Peyer's patch (tissue), 4 donors: Measurements from ENCODE around the gene TOMM6. TPM values are rescaled to one million over a fixed set of nuclear protein-coding genes. Genes with fewer than 3 reads are reported as not detected.
A peak's percentile ranks its signal among the peaks of the same experiment; 100 is the strongest.

Experiments used
- DNase-seq, 3 donors: peaks; one replicate each; pipeline ENCODE4 v3.0.0-alpha.2; 2017 to 2019
- H3K27ac ChIP-seq, 4 donors: fragments of 200-600 bp; sonication (generic); one replicate each; pipeline ENCODE4 v1.5.1; 2016 to 2019
- H3K27me3 ChIP-seq, 2 donors: fragments of 200-600 bp; sonication (generic); one replicate each; pipeline ENCODE4 v1.5.1; 2019
- H3K36me3 ChIP-seq, 3 donors: fragments of 200-600 bp; sonication (generic); one replicate each; pipeline ENCODE4 v1.5.1; 2016 to 2019
- H3K4me1 ChIP-seq, 4 donors: fragments of 200-600 bp; sonication (generic); one replicate each; pipeline ENCODE4 v1.5.1; 2016 to 2019
- H3K4me3 ChIP-seq, 4 donors: fragments of 200-600 bp; sonication (generic); 1 replicate in 3 of 4; 2 replicates in 1 of 4; pipeline ENCODE4 v1.5.1; 2016 to 2019; ENCODE audit warnings: mild to moderate bottlenecking in 1 of 4
- H3K9me3 ChIP-seq, 4 donors: fragments of 200-600 bp; sonication (generic); one replicate each; pipeline ENCODE4 v1.5.1; 2016 to 2019; ENCODE audit warnings: mild to moderate bottlenecking in 1 of 4
- POLR2A ChIP-seq, 2 donors: fragments of 450-650 bp; IDR thresholded peaks; one replicate each; pipeline ENCODE4 v1.5.1; 2017; ENCODE audit warnings: antibody characterized with exemption in 2 of 2, mild to moderate bottlenecking in 2 of 2, moderate library complexity in 2 of 2
- total RNA-seq, 4 donors: library from RNA; depleted of rRNA; stranded (reverse); fragments of >200 nt; gene quantifications; one replicate each; pipeline ENCODE4 v1.1.0, GENCODE V29; 2016
- TF ChIP-seq, protein P1 (sequence below), 6 experiments: fragments of 450-650 bp in 4 of 6; fragments of 200-600 bp in 2 of 6; sonication (generic) in 1 of 6; IDR thresholded peaks; one replicate each; pipeline ENCODE4 v1.5.1; 2017 to 2019; ENCODE audit warnings: antibody characterized with exemption in 6 of 6, mild to moderate bottlenecking in 3 of 6, moderate library complexity in 1 of 6

The TOMM6 gene
- total RNA-seq, 4 donors from 2014 or later, result 36.7 to 72.6 (median 62.4) TPM

DNA sequence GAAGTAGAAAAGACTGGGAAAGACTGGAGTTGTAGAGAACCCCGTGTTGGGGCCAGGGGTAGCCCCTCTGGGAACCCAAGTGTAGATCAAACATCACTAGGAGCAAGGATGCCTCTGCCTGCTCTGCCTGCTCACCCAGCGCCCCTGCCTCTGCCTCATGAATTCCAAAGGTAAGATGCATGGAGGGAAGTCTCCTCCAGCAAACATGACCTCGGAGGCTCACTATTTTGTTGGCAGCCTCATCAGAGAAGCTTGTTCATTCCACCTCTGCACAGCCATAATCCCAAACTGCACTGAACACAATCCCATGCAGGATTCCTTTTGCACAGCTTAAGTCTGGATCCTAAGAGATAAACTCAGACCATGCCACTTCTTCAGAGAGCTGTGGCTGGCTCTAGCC lies 12.7 kb upstream of the TOMM6 start:
- H3K27ac ChIP-seq, result no peak overlapping the region

DNA sequence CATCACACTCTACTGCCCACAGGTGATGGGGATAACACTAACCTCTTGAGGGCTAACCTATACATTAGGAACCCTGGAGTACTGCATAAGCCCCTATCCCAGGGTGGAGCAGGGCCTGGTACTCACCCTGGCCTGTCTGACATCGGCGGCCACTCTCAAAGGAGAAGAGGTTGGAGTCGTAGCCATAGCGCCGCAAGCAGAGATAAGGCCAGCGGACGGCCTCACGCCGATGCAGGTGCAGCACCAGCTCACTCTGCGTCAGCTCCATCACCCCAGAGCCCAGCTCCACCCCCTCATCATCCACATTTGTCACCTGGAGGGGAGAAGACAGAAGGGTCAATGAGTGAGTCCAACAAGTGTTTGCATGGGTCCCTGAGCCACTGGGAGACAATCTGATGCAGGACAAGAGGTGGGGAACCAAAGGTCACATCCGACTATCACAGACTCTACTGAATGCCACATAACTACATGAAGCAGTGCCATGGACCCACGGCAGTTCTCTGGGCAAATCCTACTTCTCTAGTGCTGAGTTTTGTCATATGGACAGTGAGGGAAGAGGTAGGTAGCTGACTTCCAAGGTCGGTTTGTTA lies 12.1 kb upstream of the TOMM6 start:
- no peaks in the 10 kb centered on the region for H3K9me3 ChIP-seq
- no peaks in the 10 kb centered on the region for H3K27me3 ChIP-seq
- peaks cover 0 to 60% (median 0%) of the 10 kb centered on the region in 3 donors for H3K36me3 ChIP-seq
- no peak for DNase-seq
- H3K4me3 ChIP-seq, result no peak overlapping the region
- H3K4me1 ChIP-seq, result peaks cover 0 to 7% (median under 1%) of the 10 kb centered on the region in 4 donors
- H3K27ac ChIP-seq, result no peak overlapping the region
- TF ChIP-seq, protein P1, sequence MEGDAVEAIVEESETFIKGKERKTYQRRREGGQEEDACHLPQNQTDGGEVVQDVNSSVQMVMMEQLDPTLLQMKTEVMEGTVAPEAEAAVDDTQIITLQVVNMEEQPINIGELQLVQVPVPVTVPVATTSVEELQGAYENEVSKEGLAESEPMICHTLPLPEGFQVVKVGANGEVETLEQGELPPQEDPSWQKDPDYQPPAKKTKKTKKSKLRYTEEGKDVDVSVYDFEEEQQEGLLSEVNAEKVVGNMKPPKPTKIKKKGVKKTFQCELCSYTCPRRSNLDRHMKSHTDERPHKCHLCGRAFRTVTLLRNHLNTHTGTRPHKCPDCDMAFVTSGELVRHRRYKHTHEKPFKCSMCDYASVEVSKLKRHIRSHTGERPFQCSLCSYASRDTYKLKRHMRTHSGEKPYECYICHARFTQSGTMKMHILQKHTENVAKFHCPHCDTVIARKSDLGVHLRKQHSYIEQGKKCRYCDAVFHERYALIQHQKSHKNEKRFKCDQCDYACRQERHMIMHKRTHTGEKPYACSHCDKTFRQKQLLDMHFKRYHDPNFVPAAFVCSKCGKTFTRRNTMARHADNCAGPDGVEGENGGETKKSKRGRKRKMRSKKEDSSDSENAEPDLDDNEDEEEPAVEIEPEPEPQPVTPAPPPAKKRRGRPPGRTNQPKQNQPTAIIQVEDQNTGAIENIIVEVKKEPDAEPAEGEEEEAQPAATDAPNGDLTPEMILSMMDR (IDR thresholded peaks at IDR 0.05), result no peak
- TF ChIP-seq POLR2A (IDR thresholded peaks at IDR 0.05), result no peak

More for the DNA sequence above, 12.7 kb upstream of the TOMM6 start:
- TF ChIP-seq, protein P1 (IDR thresholded peaks at IDR 0.05), result no peak
- TF ChIP-seq POLR2A (IDR thresholded peaks at IDR 0.05), result no peak
- H3K36me3 ChIP-seq, result peaks cover 0 to 62% (median 0%) of the 10 kb centered on the region in 3 donors
- no peak for DNase-seq
- no peaks in the 10 kb centered on the region for H3K9me3 ChIP-seq
- peaks cover 0 to 7% (median 0%) of the 10 kb centered on the region in 4 donors for H3K4me1 ChIP-seq
- no peaks in the 10 kb centered on the region for H3K27me3 ChIP-seq
- H3K4me3 ChIP-seq, result no peak overlapping the region

GRCh38 chr6:41777551-41778285 lies 9.8 kb upstream of the TOMM6 start:
- H3K27me3 ChIP-seq, result no peaks in the 10 kb centered on the region
- TF ChIP-seq, protein P1 (IDR thresholded peaks at IDR 0.05), result no peak
- TF ChIP-seq POLR2A (IDR thresholded peaks at IDR 0.05), result no peak
- no peak for DNase-seq
- no peak overlapping the region for H3K4me3 ChIP-seq
- no peaks in the 10 kb centered on the region for H3K9me3 ChIP-seq
- peaks cover 0 to 19% (median 3%) of the 10 kb centered on the region in 4 donors for H3K4me1 ChIP-seq
- peaks cover 0 to 36% (median 0%) of the 10 kb centered on the region in 3 donors for H3K36me3 ChIP-seq
- H3K27ac ChIP-seq, result no peak overlapping the region

DNA sequence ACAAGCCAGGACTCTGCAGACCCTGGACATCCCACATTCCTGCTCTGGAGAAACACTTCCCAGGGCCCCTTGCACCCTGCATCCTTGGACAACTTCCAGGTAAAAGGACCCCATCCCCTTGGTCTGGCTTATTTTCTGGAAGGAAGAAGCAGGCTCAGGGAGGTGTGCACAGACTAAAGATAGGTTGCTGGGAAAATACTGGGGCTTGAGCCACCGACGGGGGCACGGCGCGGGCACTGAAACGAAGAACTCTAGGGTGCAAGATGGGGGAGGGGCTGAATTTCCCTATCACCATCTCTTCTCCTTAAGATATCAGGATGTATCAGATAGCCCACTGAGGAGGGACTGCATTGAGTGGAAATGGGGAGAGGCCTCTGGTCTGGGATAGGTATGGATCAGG lies 8.6 kb upstream of the TOMM6 start:
- H3K36me3 ChIP-seq, result peaks cover 0 to 25% (median 0%) of the 10 kb centered on the region in 3 donors
- H3K9me3 ChIP-seq, result no peaks in the 10 kb centered on the region
- H3K4me3 ChIP-seq, result peak overlapping the region in 3 of 4 donors; percentile 63 to 86 (median 71)
- TF ChIP-seq, protein P1 (IDR thresholded peaks at IDR 0.05), result no peak
- TF ChIP-seq POLR2A (IDR thresholded peaks at IDR 0.05), result no peak
- peaks cover 0 to 19% (median 3%) of the 10 kb centered on the region in 4 donors for H3K4me1 ChIP-seq
- DNase-seq, result no peak
- peak overlapping the region in 1 of 4 donors; percentile 65 for H3K27ac ChIP-seq
- no peaks in the 10 kb centered on the region for H3K27me3 ChIP-seq

DNA sequence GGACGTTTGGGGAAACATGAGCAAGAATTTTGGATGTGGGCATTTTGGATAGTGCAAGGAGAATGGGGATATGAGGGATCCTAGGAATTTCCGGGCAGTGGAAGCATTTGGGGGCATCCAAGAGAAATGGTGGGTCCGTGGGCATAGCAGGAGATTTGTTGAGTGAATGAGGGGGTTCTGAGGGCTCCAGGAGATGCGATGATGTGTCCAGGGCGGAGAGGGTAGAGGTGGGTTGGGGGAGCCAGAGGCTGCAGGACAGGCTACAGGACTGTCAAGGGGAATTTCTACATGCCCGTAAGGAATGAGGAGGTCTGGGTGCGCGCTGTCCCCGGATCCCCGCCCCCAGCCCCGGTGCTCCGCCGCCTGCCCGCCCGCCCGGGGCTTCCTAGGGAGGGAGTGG lies 8.2 kb upstream of the TOMM6 start:
- H3K27ac ChIP-seq, result peak overlapping the region; percentile 29 to 76 (median 67)
- H3K9me3 ChIP-seq, result no peaks in the 10 kb centered on the region
- H3K4me3 ChIP-seq, result peak overlapping the region; percentile 58 to 86 (median 67)
- peaks cover 0 to 20% (median 0%) of the 10 kb centered on the region in 3 donors for H3K36me3 ChIP-seq
- no peak for TF ChIP-seq POLR2A (IDR thresholded peaks at IDR 0.05)
- TF ChIP-seq, protein P1 (IDR thresholded peaks at IDR 0.05), result no peak
- no peaks in the 10 kb centered on the region for H3K27me3 ChIP-seq
- no peak for DNase-seq
- peaks cover 0 to 19% (median 3%) of the 10 kb centered on the region in 4 donors for H3K4me1 ChIP-seq
